Measurements from ENCODE around the gene CBLIF.
"Not testable (repeated sequence)": the region's sequence is repeated elsewhere in the genome, so short reads cannot be mapped to it uniquely, and the experiment has no call there.

The CBLIF gene

DNA sequence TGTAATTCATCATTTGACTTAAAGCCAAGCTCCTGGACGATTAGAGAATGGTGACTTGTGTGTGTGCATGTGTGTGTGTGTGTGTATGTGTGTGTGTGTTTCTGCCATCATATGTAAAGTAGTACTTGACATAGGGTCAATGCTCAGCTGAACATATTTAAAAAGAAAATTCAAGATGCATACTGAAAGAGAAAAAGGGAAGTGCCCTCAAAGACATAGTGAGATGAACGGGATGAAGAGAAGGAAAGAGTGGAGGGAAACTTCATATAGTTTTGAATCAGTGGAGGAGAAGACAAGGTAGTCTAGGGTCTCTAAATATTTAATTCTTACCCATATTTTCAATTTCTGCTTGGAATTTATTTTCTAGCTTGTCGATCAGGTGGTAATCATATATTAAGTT lies 17.0 kb upstream of the CBLIF start:
- H3K27me3 Mint-ChIP-seq (ENCODE audit: low read depth), result peaks cover 17% of the 10 kb centered on the region
- no peaks in the 10 kb centered on the region for H3K36me3 Mint-ChIP-seq (ENCODE audit: low read depth)
- peaks cover 10% of the 10 kb centered on the region for H3K4me1 Mint-ChIP-seq (ENCODE audit: low read depth)
- H3K27ac Mint-ChIP-seq, result no peak overlapping the region
- H3K4me3 Mint-ChIP-seq, result no peak overlapping the region
- no peaks in the 10 kb centered on the region for H3K9me3 Mint-ChIP-seq

DNA sequence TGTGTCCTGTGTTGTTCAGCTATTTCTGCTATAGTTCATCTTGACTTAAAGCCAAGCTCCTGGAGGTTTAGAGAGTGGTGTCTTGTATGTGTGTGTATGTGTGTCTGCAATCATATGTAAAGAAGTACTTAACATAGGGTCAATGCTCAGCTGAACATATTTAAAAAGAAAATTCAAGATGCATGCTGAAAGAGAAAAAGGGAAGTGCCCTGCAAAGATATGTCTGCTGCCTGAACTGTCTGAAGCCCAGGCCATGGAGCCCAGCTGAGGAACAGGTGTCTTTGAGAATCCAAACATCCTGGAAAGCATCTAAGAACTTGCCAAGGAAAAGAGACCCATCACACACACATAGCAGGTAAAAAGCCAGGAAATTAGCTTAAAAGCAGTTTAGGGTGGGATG lies 14.4 kb upstream of the CBLIF start:
- Mint-ChIP-seq H3K36me3 (ENCODE audit: low read depth) (no peaks in the 10 kb centered on the region), H3K27me3 (ENCODE audit: low read depth) (peaks cover 8% of the 10 kb centered on the region), H3K27ac (no peak overlapping the region), H3K9me3 (no peaks in the 10 kb centered on the region), H3K4me3 (no peak overlapping the region), H3K4me1 (ENCODE audit: low read depth) (peaks cover 15% of the 10 kb centered on the region)

DNA sequence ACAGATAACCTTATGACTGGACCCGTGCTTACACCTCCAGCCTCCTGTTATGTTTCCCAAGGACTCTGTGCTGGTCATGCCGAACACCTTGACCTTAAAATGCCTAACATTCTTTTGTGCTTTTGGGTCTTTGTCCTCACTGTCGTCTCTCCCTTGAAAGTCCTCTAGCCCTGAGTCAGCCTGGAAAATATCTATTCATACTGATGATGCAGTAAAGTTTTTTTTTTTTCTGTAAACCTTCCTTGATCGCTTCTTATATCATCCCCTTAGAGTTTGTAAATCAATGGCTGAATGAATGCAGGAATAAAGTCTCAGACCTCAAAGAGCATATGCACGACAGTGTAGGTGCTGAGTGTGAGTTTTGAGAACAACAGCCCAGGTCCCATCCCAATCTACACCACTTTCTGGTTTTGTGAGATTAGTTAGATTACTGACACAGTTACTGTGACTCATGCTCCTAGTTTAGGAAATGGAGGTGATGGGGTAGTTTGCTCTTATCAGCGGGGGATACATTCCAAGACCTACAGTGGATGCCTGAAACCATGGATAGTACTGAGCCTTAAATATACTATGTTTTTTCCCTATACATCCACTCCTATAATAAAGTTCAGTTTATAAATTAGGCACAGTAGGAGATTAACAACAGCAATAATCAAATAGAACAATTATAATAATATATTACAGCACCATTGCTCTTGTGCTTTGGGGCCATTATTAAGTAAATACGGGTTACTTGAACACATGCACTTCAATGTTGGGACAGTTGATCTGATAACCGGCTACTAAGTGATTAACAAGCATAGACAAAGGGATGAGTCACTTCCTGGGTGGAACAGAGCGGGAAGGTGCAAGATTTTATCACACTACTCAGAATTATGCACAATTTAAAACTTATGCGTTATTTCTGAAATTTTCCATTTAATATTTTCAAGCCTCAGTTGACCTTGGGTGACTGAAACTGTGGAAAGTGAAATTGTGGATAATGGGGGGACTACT lies 12.4 kb upstream of the CBLIF start:
- H3K4me3 Mint-ChIP-seq, result peak overlapping the region; percentile 4
- peak overlapping the region; percentile 28 for H3K27ac Mint-ChIP-seq
- peaks cover 15% of the 10 kb centered on the region for H3K4me1 Mint-ChIP-seq (ENCODE audit: low read depth)
- peaks cover 14% of the 10 kb centered on the region for H3K27me3 Mint-ChIP-seq (ENCODE audit: low read depth)
- no peaks in the 10 kb centered on the region for H3K36me3 Mint-ChIP-seq (ENCODE audit: low read depth)
- H3K9me3 Mint-ChIP-seq, result no peaks in the 10 kb centered on the region

DNA sequence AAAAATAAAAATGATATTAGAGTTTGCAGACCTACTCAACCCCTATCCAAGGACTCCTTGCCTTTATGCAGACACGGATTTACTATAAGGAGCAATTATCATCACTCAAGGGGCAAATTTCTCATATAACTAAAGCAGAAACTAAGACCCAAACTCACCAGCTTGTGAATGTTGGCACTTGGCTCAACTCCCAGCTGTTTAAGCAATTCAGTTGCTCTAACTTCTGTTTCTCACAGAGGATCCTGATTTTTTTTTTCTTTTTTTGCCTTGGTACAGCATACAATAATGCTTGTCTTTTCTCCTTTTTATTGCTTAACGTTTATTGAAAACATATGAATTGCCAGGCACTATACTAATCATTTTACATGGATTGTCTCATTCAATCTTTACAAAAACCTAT lies 9.6 kb upstream of the CBLIF start:
- H3K27ac Mint-ChIP-seq, result no peak overlapping the region
- peaks cover 15% of the 10 kb centered on the region for H3K4me1 Mint-ChIP-seq (ENCODE audit: low read depth)
- H3K4me3 Mint-ChIP-seq, result no peak overlapping the region
- H3K36me3 Mint-ChIP-seq (ENCODE audit: low read depth), result no peaks in the 10 kb centered on the region
- no peaks in the 10 kb centered on the region for H3K9me3 Mint-ChIP-seq
- H3K27me3 Mint-ChIP-seq (ENCODE audit: low read depth), result peaks cover 6% of the 10 kb centered on the region

DNA sequence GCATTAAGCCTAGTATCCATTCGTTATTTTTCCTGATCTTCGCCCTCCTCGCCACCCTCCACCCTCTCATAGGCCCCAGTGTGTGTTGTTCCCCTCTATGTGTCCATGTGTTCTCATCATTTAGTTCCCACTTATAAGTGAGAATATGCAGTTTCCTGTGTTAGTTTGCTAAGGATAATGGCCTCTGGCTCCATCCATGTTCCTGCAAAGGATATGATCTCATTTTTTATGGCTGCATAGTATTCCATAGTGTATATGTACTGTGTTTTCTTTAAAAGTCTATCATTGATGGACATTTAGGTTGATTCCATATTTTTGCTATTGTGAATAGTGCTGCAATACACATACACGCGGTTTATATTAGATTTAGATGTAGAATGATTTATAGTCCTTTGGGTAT lies 6.1 kb upstream of the CBLIF start:
- not testable (repeated sequence) for H3K9me3 Mint-ChIP-seq; H3K36me3 Mint-ChIP-seq (ENCODE audit: low read depth); H3K4me3 Mint-ChIP-seq; H3K27me3 Mint-ChIP-seq (ENCODE audit: low read depth); H3K27ac Mint-ChIP-seq; H3K4me1 Mint-ChIP-seq (ENCODE audit: low read depth)

DNA sequence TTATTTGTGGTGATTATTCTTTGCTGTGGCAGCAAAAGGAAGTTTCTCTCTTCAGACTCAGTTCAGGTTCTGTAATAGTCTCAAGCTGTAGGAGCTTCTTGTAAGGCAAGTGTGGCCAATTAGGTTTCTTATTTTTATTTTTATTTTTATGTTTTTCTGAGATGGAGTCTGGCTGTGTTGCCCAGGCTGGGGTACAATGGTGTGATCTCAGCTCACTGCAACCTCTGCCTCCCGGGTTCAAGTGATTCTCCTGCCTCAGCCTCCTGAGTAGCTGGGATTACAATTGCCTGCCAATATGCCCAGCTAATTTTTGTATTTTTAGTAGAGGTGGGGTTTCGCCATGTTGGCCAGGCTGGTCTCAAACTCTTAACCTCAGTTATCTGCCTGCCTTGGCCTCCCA lies 4.3 kb upstream of the CBLIF start:
- H3K9me3 Mint-ChIP-seq; H3K4me1 Mint-ChIP-seq (ENCODE audit: low read depth); H3K27ac Mint-ChIP-seq; H3K36me3 Mint-ChIP-seq (ENCODE audit: low read depth); H3K4me3 Mint-ChIP-seq: not testable (repeated sequence)
- H3K27me3 Mint-ChIP-seq (ENCODE audit: low read depth), result peaks cover 12% of the 10 kb centered on the region

DNA sequence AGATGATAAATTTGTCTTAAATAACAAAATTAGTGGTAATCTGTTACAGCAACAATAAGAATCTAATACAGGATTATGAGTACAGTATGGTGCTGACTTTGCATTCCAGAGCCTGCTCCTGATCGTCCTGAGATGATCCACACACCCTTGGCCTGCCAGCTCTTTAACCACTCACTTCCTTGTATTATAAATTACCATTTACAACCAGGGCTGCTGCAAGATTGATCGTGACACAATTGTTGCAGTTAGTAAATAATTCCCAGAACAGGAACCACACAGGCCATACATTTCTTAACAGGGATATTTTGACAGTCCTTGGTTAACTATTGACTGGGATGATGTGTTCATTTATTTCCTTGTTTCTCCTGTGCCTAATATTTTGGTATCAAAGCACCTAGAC lies 3.8 kb upstream of the CBLIF start:
- H3K27ac Mint-ChIP-seq, result no peak overlapping the region
- H3K4me1 Mint-ChIP-seq (ENCODE audit: low read depth), result no peaks in the 10 kb centered on the region
- no peak overlapping the region for H3K4me3 Mint-ChIP-seq

DNA sequence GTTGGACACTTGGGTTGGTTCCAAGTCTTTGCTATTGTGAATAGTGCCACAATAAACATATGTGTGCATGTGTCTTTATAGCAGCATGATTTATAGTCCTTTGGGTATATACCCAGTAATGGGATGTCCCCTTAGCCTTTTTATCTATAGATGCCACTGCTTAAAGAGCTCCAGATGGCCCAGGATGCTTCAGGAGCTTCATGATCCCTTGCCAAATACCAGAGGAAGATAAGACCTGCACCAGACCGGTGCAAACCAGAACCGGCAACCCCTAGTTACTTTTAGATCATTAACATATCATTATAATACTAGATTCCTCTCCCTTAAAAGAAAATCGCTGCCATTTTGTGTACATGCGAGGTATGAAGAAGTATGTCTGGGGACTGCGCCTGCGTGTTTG lies 3.1 kb upstream of the CBLIF start:
- H3K4me3 Mint-ChIP-seq; H3K4me1 Mint-ChIP-seq (ENCODE audit: low read depth); H3K27ac Mint-ChIP-seq; H3K27me3 Mint-ChIP-seq (ENCODE audit: low read depth); H3K9me3 Mint-ChIP-seq; H3K36me3 Mint-ChIP-seq (ENCODE audit: low read depth): not testable (repeated sequence)

More for the DNA sequence above, 3.8 kb upstream of the CBLIF start:
- Mint-ChIP-seq H3K27me3 (ENCODE audit: low read depth) (peaks cover 9% of the 10 kb centered on the region), H3K9me3 (no peaks in the 10 kb centered on the region), H3K36me3 (ENCODE audit: low read depth) (no peaks in the 10 kb centered on the region)

DNA sequence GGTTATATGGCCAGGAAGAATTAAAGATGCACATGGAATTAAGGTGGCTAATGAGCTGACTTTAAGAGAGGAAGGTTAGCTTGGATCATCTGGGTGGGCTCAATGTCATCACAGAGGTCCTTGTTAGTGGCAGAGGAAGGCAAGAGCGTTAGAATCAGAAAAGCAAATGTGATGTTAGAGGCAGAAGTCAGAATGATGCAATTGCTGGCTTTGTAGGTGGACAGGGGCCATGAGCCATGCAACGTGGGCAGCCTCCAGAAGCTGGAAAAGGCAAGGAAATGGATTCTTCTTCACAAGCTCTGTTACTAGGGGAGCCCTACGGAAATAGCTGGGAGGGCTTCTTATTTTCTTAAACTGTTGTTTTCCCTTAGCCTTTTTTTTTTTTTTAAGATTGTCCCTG lies 2.3 kb upstream of the CBLIF start:
- Mint-ChIP-seq H3K27ac (no peak overlapping the region), H3K4me1 (ENCODE audit: low read depth) (no peaks in the 10 kb centered on the region), H3K36me3 (ENCODE audit: low read depth) (no peaks in the 10 kb centered on the region), H3K4me3 (no peak overlapping the region), H3K9me3 (no peaks in the 10 kb centered on the region), H3K27me3 (ENCODE audit: low read depth) (peaks cover 6% of the 10 kb centered on the region)

DNA sequence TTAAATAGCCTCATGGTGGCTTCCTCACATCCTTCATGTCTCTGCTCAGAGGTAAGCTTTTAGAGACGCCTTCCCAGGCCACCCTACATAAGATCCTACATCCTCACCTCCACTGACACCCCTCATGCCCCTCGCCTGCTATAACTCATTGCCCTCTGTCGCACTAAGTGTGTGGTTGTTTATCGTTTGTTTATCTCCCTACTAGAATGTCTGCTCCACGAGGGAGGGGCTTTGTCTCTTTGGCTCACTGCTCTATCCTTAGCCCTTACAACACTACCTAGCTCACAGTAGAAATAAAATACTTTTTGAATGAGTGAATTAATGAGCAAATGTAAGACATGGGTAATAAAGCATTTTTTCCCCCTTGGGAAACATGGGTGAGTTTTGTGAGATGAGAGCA lies 1.3 kb upstream of the CBLIF start:
- H3K27ac Mint-ChIP-seq, result no peak overlapping the region
- H3K9me3 Mint-ChIP-seq, result no peaks in the 10 kb centered on the region
- no peak overlapping the region for H3K4me3 Mint-ChIP-seq
- no peaks in the 10 kb centered on the region for H3K4me1 Mint-ChIP-seq (ENCODE audit: low read depth)
- H3K27me3 Mint-ChIP-seq (ENCODE audit: low read depth), result peaks cover 10% of the 10 kb centered on the region
- no peaks in the 10 kb centered on the region for H3K36me3 Mint-ChIP-seq (ENCODE audit: low read depth)

DNA sequence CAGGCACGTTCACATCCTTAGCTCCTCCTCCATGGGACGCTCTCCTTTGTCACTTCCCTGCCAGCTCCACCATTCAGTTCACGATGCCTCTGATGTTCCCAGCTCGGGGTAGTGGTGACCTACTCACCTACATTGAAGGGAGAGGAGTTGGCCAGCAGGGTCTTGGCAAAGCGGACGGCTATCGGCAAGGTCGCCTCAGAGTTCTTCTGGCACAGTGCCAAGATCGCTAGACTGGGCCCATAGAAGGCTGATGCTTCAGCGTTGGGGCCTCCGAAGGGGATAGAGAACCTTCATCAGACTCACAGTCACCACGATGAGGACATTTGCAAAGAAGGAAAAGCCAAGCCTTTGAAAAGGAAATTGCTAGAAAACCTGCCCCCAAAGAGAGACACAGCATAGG lies 3.0 kb downstream of the CBLIF start:
- Mint-ChIP-seq H3K27ac (no peak overlapping the region), H3K27me3 (ENCODE audit: low read depth) (peaks cover 10% of the 10 kb centered on the region), H3K9me3 (no peaks in the 10 kb centered on the region), H3K4me3 (no peak overlapping the region), H3K36me3 (ENCODE audit: low read depth) (no peaks in the 10 kb centered on the region), H3K4me1 (ENCODE audit: low read depth) (no peaks in the 10 kb centered on the region)

DNA sequence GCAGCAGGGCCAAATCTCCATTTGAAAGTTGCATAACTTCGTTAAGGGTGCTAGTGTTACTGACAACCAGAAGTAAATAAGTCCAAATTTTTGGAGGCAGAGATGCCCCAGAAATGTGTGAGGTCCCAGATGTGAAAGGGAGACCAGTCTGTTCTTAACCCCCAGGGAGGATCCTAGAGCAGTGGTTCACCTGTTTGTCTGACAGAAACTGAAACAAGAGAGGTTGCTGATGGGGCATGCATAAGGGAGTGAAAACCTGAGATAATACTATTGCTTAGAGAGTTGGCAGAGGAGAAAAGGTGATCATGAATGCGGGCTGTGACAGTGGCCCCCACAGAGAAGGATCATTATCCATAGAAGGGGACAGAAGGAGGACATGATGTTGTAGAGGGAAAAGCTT lies 3.8 kb downstream of the CBLIF start:
- Mint-ChIP-seq H3K9me3 (no peaks in the 10 kb centered on the region), H3K4me3 (no peak overlapping the region), H3K27me3 (ENCODE audit: low read depth) (peaks cover 8% of the 10 kb centered on the region), H3K36me3 (ENCODE audit: low read depth) (no peaks in the 10 kb centered on the region), H3K4me1 (ENCODE audit: low read depth) (no peaks in the 10 kb centered on the region), H3K27ac (no peak overlapping the region)

DNA sequence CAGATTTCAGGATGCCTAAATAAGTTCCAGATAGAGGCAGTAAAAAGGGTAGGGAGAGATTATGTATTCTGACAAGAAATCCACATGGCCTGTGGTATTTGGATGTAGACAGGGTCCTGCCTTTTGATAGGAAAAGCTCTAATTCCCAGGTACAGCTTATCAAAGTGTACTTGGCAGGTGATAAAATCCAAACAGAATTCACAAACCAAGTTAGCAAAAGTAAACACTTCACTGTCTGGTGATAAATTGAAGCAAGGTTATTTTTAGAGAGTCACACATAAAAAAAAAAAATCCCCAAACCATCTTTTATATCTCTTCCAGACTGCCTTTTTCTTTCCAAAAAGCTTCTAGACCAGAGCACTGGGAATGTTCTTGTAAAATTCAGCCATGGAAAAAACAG lies 5.7 kb downstream of the CBLIF start:
- Mint-ChIP-seq H3K4me1 (ENCODE audit: low read depth) (no peaks in the 10 kb centered on the region), H3K27me3 (ENCODE audit: low read depth) (peaks cover 4% of the 10 kb centered on the region), H3K9me3 (no peaks in the 10 kb centered on the region), H3K36me3 (ENCODE audit: low read depth) (no peaks in the 10 kb centered on the region), H3K27ac (no peak overlapping the region), H3K4me3 (no peak overlapping the region)

DNA sequence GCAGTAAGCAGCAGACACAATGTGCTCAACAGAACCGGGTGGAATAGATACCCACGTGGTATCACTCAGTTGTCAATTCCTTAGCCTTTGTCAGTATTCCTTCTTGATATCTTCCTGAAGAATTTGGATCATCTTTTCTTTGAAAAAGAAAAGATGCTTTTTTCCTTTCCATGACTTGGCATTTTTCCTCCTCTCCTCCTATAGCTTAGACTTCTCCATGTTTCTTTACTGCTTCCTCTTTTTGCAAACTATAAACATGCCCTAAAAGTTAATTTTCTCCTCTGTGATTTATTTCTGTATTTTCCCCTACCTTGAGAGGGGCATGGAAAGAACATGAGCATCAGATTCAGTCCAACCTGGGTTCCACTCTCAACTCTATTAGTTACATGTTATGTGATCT lies 11.7 kb downstream of the CBLIF start:
- H3K27ac Mint-ChIP-seq, result no peak overlapping the region
- H3K9me3 Mint-ChIP-seq, result no peaks in the 10 kb centered on the region
- no peak overlapping the region for H3K4me3 Mint-ChIP-seq
- no peaks in the 10 kb centered on the region for H3K27me3 Mint-ChIP-seq (ENCODE audit: low read depth)
- H3K36me3 Mint-ChIP-seq (ENCODE audit: low read depth), result no peaks in the 10 kb centered on the region
- H3K4me1 Mint-ChIP-seq (ENCODE audit: low read depth), result no peaks in the 10 kb centered on the region

DNA sequence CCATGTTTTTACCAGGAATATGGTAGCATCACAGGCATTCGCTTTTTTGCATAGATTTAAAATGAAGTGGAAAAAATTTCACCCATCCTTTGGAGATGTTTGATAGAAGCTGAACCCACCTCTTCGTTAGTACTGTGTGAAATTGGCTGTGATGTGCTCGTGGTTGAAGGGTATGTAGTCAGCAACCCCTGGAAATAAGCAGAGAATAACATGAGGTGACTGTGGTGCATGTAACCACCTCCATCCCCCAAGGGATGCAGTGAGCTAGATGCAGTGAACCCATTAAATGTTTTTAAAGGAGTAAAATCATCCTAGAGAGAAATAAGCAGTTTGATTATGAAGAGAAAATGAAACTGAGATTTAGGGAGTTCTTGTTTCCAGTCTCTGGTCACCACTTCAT lies 15.9 kb downstream of the CBLIF start:
- H3K36me3 Mint-ChIP-seq (ENCODE audit: low read depth), result no peaks in the 10 kb centered on the region

More for the DNA sequence above, 15.9 kb downstream of the CBLIF start:
- no peaks in the 10 kb centered on the region for H3K4me1 Mint-ChIP-seq (ENCODE audit: low read depth)
- H3K27ac Mint-ChIP-seq, result no peak overlapping the region
- no peaks in the 10 kb centered on the region for H3K9me3 Mint-ChIP-seq
- no peak overlapping the region for H3K4me3 Mint-ChIP-seq
- no peaks in the 10 kb centered on the region for H3K27me3 Mint-ChIP-seq (ENCODE audit: low read depth)

Measured in T-helper 1 cell treated with Interleukin-12 subunit alpha and Interleukin-12 subunit beta and Interleukin-4 antibody, amounts not matched to agents 30 μg/mL and 1 μg/mL, for 36 hours (primary cell).